Kidney epithelial cell (primary cell): ENCODE results near the gene RNF13. TPM values are rescaled to one million over a fixed set of nuclear protein-coding genes. Genes with fewer than 3 reads are reported as not detected.

Source experiments
- DNase-seq: peaks from one replicate; pipeline ENCODE4 v3.0.0-alpha.2; 2010; ENCODE audit warnings: low read depth
- H3K27me3 ChIP-seq: 2 replicates; pipeline ENCODE4 v1.6.0; 2011; ENCODE audit warnings: low read length; ENCODE audit not compliant: control insufficient read depth, insufficient read depth
- H3K36me3 ChIP-seq: 2 replicates; pipeline ENCODE4 v1.5.1; 2011; ENCODE audit warnings: low read length; ENCODE audit not compliant: control insufficient read depth, insufficient read depth
- H3K4me3 ChIP-seq: 2 replicates; pipeline ENCODE4 v1.5.1; 2011; ENCODE audit warnings: low read depth, mild to moderate bottlenecking, control low read depth, low read length
- total RNA-seq: library from RNA; depleted of rRNA; stranded (reverse); fragments of >200 nt; gene quantifications from 2 replicates; pipeline ENCODE4 v1.2.3, GENCODE V29; 2015
- TF ChIP-seq, protein P1 (sequence below): IDR thresholded peaks from 2 replicates; pipeline ENCODE4 v1.5.1; 2011; ENCODE audit warnings: mild to moderate bottlenecking, moderate library complexity, low read length, control low read depth, inconsistent platforms; ENCODE audit not compliant: insufficient read depth, poor library complexity, severe bottlenecking

Gene RNF13
- total RNA-seq, 1 donor from 2014 or later = 43.4 TPM

- H3K27me3 ChIP-seq = no peaks in the 10 kb centered on the region
- TF ChIP-seq, protein P1, sequence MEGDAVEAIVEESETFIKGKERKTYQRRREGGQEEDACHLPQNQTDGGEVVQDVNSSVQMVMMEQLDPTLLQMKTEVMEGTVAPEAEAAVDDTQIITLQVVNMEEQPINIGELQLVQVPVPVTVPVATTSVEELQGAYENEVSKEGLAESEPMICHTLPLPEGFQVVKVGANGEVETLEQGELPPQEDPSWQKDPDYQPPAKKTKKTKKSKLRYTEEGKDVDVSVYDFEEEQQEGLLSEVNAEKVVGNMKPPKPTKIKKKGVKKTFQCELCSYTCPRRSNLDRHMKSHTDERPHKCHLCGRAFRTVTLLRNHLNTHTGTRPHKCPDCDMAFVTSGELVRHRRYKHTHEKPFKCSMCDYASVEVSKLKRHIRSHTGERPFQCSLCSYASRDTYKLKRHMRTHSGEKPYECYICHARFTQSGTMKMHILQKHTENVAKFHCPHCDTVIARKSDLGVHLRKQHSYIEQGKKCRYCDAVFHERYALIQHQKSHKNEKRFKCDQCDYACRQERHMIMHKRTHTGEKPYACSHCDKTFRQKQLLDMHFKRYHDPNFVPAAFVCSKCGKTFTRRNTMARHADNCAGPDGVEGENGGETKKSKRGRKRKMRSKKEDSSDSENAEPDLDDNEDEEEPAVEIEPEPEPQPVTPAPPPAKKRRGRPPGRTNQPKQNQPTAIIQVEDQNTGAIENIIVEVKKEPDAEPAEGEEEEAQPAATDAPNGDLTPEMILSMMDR = no peak
- H3K36me3 ChIP-seq = no peaks in the 10 kb centered on the region
- no peak overlapping the region for H3K4me3 ChIP-seq
- DNase-seq = no peak
These were observed 44.3 kb upstream of the RNF13 start for GRCh38 chr3:149768704-149769103.

DNA sequence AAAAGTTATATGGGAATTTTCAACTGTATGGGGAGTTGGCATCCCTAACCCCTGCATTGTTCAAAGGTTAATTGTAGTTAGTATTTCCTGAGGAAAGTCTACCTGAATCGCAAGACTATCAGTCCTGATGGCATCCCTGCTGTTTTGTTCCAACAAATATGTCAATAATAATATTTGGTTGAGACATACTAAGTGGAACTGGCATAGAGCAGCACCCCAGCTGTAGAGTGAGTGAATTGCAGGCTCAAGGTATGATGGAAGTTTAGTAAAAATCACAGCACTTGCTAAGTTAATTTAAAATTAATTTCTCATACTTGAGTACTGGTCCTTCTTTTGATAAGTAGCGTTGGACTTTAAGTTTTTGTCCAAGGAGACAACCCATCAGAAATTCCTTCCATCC, 42.8 kb upstream of the RNF13 start:
- Histone ChIP-seq H3K4me3 (no peak overlapping the region), H3K27me3 (no peaks in the 10 kb centered on the region), H3K36me3 (no peaks in the 10 kb centered on the region)
- DNase-seq = no peak
- TF ChIP-seq, protein P1 = no peak

GRCh38 chr3:149771652-149772271, 41.3 kb upstream of the RNF13 start:
- H3K4me3 ChIP-seq = no peak overlapping the region
- DNase-seq = no peak
- H3K36me3 ChIP-seq = no peaks in the 10 kb centered on the region
- TF ChIP-seq, protein P1 = peak; percentile 78
- no peaks in the 10 kb centered on the region for H3K27me3 ChIP-seq

DNA sequence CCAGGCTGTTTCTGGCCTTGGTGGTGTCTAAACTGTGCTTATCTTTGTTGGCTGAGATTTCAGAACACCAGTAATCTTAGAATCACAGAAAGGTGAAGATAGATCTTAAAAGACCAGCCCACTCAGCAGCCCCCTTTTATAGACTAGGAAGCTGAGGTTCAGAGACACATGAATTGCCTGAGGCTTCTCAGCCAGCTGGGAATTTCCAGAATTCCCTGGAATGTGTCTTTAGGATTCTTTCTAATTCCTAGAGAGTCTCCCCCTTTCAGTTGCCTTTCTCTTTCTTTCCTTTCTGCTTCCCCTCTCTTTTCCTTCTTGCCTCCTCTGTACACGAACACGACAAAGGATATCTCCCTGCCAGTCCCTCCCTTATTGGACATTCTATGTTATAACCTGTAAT, 40.2 kb upstream of the RNF13 start:
- TF ChIP-seq, protein P1 = no peak
- Histone ChIP-seq H3K4me3 (no peak overlapping the region), H3K36me3 (no peaks in the 10 kb centered on the region), H3K27me3 (no peaks in the 10 kb centered on the region)
- no peak for DNase-seq

DNA sequence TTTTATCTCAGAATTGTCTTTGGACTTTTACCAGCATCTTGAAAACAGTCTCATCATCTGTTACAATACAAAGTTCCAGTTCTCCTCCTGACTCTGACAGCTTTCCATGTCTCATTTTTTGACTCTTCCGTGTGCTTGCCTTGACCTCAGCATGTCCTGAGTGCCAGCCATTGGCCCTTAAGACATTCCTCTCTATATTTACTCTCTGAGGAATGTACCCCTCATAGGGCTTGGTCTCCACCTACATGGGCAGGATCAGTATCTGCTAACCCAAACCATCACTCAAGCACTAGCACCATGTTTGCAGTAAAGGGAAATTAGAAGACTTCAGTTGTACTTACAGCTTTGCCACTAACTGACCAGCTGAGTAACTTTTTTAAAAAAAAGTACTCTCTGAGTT, 36.8 kb upstream of the RNF13 start:
- Histone ChIP-seq H3K36me3 (no peaks in the 10 kb centered on the region), H3K4me3 (no peak overlapping the region)
- TF ChIP-seq, protein P1 = no peak

More for the DNA sequence above, 36.8 kb upstream of the RNF13 start:
- H3K27me3 ChIP-seq = no peaks in the 10 kb centered on the region
- DNase-seq = no peak
